Neural cell (in vitro differentiated cells): Measurements from ENCODE around the gene MYO5C. TPM values are rescaled to one million over a fixed set of nuclear protein-coding genes. Genes with fewer than 3 reads are reported as not detected.

Experiments used
- H2AFZ ChIP-seq: fragments of 200-600, 300-800 bp; sonication (generic), shearing (Covaris generic); 2 replicates; pipeline ENCODE4 v1.6.0; 2014; ENCODE audit warnings: low read depth, mild to moderate bottlenecking, antibody characterized with exemption, low read length, moderate library complexity
- H3F3A ChIP-seq: fragments of 200-600 bp; shearing (Covaris generic); 2 replicates; pipeline ENCODE4 v1.6.1; 2016; ENCODE audit warnings: mild to moderate bottlenecking, moderate library complexity, mixed read lengths, antibody characterized with exemption, low read length; ENCODE audit not compliant: insufficient read depth, poor library complexity, severe bottlenecking
- H3K27ac ChIP-seq: fragments of 200-600, 300-800 bp; sonication (generic), shearing (Covaris generic); 2 replicates; pipeline ENCODE4 v1.5.1; 2014; ENCODE audit warnings: mild to moderate bottlenecking, low read length, moderate library complexity
- H3K27me3 ChIP-seq: fragments of 300-800, 200-600 bp; sonication (generic), shearing (Covaris generic); 2 replicates; pipeline ENCODE4 v1.6.0; 2014; ENCODE audit warnings: mild to moderate bottlenecking, low read depth, low read length, moderate library complexity; ENCODE audit not compliant: insufficient read depth
- H3K36me3 ChIP-seq: fragments of 300-800, 200-600 bp; sonication (generic), shearing (Covaris generic); 2 replicates; pipeline ENCODE4 v1.5.1; 2014; ENCODE audit warnings: mild to moderate bottlenecking, antibody characterized with exemption, low read length, moderate library complexity; ENCODE audit not compliant: insufficient read depth
- H3K4me2 ChIP-seq: fragments of 300-800, 200-600 bp; sonication (generic), shearing (Covaris generic); 2 replicates; pipeline ENCODE4 v1.6.0; 2014; ENCODE audit warnings: mild to moderate bottlenecking, low read length
- H3K4me3 ChIP-seq: fragments of 300-800, 200-600 bp; sonication (generic), shearing (Covaris generic); 2 replicates; pipeline ENCODE4 v1.5.1; 2014; ENCODE audit warnings: mild to moderate bottlenecking, low read length, moderate library complexity
- H3K79me2 ChIP-seq: fragments of 200-600 bp; shearing (Covaris generic); replicated peaks from 2 replicates; pipeline ENCODE4 v1.6.0; 2014; ENCODE audit warnings: mild to moderate bottlenecking, low read length, moderate library complexity; ENCODE audit not compliant: insufficient read depth
- H3K9ac ChIP-seq: fragments of 300-800, 200-600 bp; sonication (generic), shearing (Covaris generic); 2 replicates; pipeline ENCODE4 v1.6.1; 2016; ENCODE audit warnings: mild to moderate bottlenecking, low read length, mixed read lengths
- H3K9me2 ChIP-seq: fragments of 200-600 bp; shearing (Covaris generic); 2 replicates; pipeline ENCODE4 v1.6.1; 2016; ENCODE audit warnings: mild to moderate bottlenecking, low read length, mixed read lengths; ENCODE audit not compliant: insufficient read depth
- H3K9me3 ChIP-seq: fragments of 200-600, 300-800 bp; sonication (generic), shearing (Covaris generic); 2 replicates; pipeline ENCODE4 v1.6.1; 2016; ENCODE audit warnings: mild to moderate bottlenecking, mixed run types, low read length, moderate library complexity, mixed read lengths
- H4K20me1 ChIP-seq: fragments of 200-600 bp; shearing (Covaris generic); 2 replicates; pipeline ENCODE4 v1.6.1; 2016; ENCODE audit warnings: mild to moderate bottlenecking, mixed run types; ENCODE audit not compliant: insufficient read depth
- CTCF ChIP-seq: fragments of 450-650 bp; IDR thresholded peaks from 2 replicates; pipeline ENCODE4 v1.5.1; 2014; ENCODE audit warnings: antibody characterized with exemption, mild to moderate bottlenecking, moderate library complexity; ENCODE audit not compliant: poor library complexity, severe bottlenecking
- EP300 ChIP-seq: fragments of 450-650 bp; conservative IDR thresholded peaks from 2 replicates; pipeline ENCODE4 v1.6.1; 2014; ENCODE audit warnings: antibody characterized with exemption, mild to moderate bottlenecking, moderate library complexity; ENCODE audit not compliant: poor library complexity, severe bottlenecking
- EZH2 ChIP-seq: fragments of 200-600, 300-800 bp; shearing (Covaris generic), sonication (generic); IDR thresholded peaks from 2 replicates; pipeline ENCODE4 v1.6.1; 2014; ENCODE audit warnings: antibody characterized with exemption, low read length, borderline replicate concordance, mild to moderate bottlenecking; ENCODE audit not compliant: insufficient read depth, poor library complexity, severe bottlenecking
- MXI1 ChIP-seq: fragments of 450-650 bp; conservative IDR thresholded peaks from 2 replicates; pipeline ENCODE4 v1.6.1; 2014; ENCODE audit warnings: antibody characterized with exemption, mild to moderate bottlenecking; ENCODE audit not compliant: poor library complexity, severe bottlenecking
- POLR2AphosphoS5 ChIP-seq: IDR thresholded peaks from 2 replicates; pipeline ENCODE4 v1.6.1; 2012
- RAD21 ChIP-seq: fragments of 450-650 bp; conservative IDR thresholded peaks from 2 replicates; pipeline ENCODE4 v1.6.1; 2014; ENCODE audit warnings: antibody characterized with exemption, mild to moderate bottlenecking, moderate library complexity
- REST ChIP-seq: IDR thresholded peaks from 2 replicates; pipeline ENCODE4 v1.6.1; 2012; ENCODE audit warnings: borderline replicate concordance
- SMC3 ChIP-seq: fragments of 450-650 bp; conservative IDR thresholded peaks from 2 replicates; pipeline ENCODE4 v1.6.1; 2014; ENCODE audit warnings: antibody characterized with exemption, mild to moderate bottlenecking, moderate library complexity; ENCODE audit not compliant: poor library complexity
- TAF1 ChIP-seq: IDR thresholded peaks from 2 replicates; pipeline ENCODE4 v1.6.1; 2012; ENCODE audit warnings: low read depth
- polyA plus RNA-seq: library from polyadenylated mRNA; depleted of rRNA; stranded (reverse); fragments of >200 nt; gene quantifications from 2 replicates; pipeline ENCODE4 v1.2.3, GENCODE V29; 2014

Gene MYO5C
- polyA plus RNA-seq, 1 donor from 2014 or later: 0.77 TPM

GRCh38 chr15:52317688-52318087 lies 22.1 kb upstream of the MYO5C start:
- Histone ChIP-seq H2AFZ (no peak overlapping the region), H3F3A (no peaks in the 10 kb centered on the region), H3K27ac (no peak overlapping the region), H3K79me2 (no peaks in the 10 kb centered on the region), H4K20me1 (no peaks in the 10 kb centered on the region), H3K9ac (no peak overlapping the region), H3K27me3 (no peaks in the 10 kb centered on the region), H3K4me3 (no peak overlapping the region), H3K4me2 (no peak overlapping the region), H3K36me3 (peaks cover 20% of the 10 kb centered on the region), H3K9me2 (no peaks in the 10 kb centered on the region), H3K9me3 (no peaks in the 10 kb centered on the region)
- no peak for TF ChIP-seq TAF1
- TF ChIP-seq EP300: no peak
- no peak for TF ChIP-seq REST
- TF ChIP-seq MXI1: no peak
- TF ChIP-seq RAD21: no peak
- TF ChIP-seq SMC3: no peak
- TF ChIP-seq CTCF: no peak
- TF ChIP-seq POLR2AphosphoS5: no peak
- no peak for TF ChIP-seq EZH2

GRCh38 chr15:52317022-52317421 lies 21.4 kb upstream of the MYO5C start:
- Histone ChIP-seq H3K27ac (no peak overlapping the region), H3K9me2 (no peaks in the 10 kb centered on the region), H3K36me3 (peaks cover 16% of the 10 kb centered on the region), H2AFZ (no peak overlapping the region), H3F3A (no peaks in the 10 kb centered on the region), H3K79me2 (no peaks in the 10 kb centered on the region), H3K4me3 (no peak overlapping the region), H3K9ac (no peak overlapping the region), H4K20me1 (no peaks in the 10 kb centered on the region), H3K9me3 (no peaks in the 10 kb centered on the region), H3K27me3 (no peaks in the 10 kb centered on the region), H3K4me2 (no peak overlapping the region)
- TF ChIP-seq EP300 (no peak), MXI1 (no peak), EZH2 (no peak), REST (no peak), RAD21 (no peak), TAF1 (no peak), CTCF (no peak), POLR2AphosphoS5 (no peak), SMC3 (no peak)
